ENCODE results near the gene B4GALNT4. TPM values are rescaled to one million over a fixed set of nuclear protein-coding genes. Genes with fewer than 3 reads are reported as not detected.
"Not testable (repeated sequence)": the region's sequence is repeated elsewhere in the genome, so short reads cannot be mapped to it uniquely, and the experiment has no call there.

B4GALNT4 gene
- polyA plus RNA-seq, 2 of the 4 experiments (the other 2 are of a cell fraction) = 5.3 to 27.5 TPM

GRCh38 chr11:327581-327923 lies 41.7 kb upstream of the B4GALNT4 start (continued):
- TF ChIP-seq, protein P1, sequence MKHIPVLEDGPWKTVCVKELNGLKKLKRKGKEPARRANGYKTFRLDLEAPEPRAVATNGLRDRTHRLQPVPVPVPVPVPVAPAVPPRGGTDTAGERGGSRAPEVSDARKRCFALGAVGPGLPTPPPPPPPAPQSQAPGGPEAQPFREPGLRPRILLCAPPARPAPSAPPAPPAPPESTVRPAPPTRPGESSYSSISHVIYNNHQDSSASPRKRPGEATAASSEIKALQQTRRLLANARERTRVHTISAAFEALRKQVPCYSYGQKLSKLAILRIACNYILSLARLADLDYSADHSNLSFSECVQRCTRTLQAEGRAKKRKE (CRISPR knock-in tag; IDR thresholded peaks at IDR 0.05; ENCODE audit: low read depth) = no peak
- TF ChIP-seq CBX8 (IDR thresholded peaks at IDR 0.05) (no peak), ZFP36 (IDR thresholded peaks at IDR 0.05; ENCODE audit: borderline replicate concordance, partially characterized antibody) (no peak), ZNF302 (CRISPR knock-in tag; IDR thresholded peaks at IDR 0.05) (no peak), HOXB13 (CRISPR knock-in tag; IDR thresholded peaks at IDR 0.05; ENCODE audit: low read depth) (no peak)

GRCh38 chr11:328012-328411 lies 41.3 kb upstream of the B4GALNT4 start:
- H3K4me3 ChIP-seq = no peak overlapping the region
- no peaks in the 10 kb centered on the region for H3K9me3 ChIP-seq
- ChIA-PET CTCF (interaction anchor here (1.0 to 1.6 kb wide), 3 partner anchors 11 to 23 kb away, joined by 3 to 5 read pairs (median 4); no protein-coding TSS in a partner anchor), POLR2A (interaction anchor here (1.3 kb wide), 1 partner anchor 28 kb away, joined by 5 read pairs; no protein-coding TSS in a partner anchor)
- H3K4me1 ChIP-seq = peaks cover 9% of the 10 kb centered on the region; the same call in 1 of the 3 replicates
- no peak overlapping the region for H3K4me2 ChIP-seq
- DNase-seq (ENCODE audit: low read depth in 1 of 2, low spot score in 1 of 2) (no peak), FAIRE-seq (no peak), ATAC-seq (no peak)
- H3K27ac ChIP-seq = no peak overlapping the region
- WGBS (ENCODE audit: missing lambda C conversion rate) = 87% methylated on average over 13 of the region's 13 CpGs
- TF ChIP-seq MAX (IDR thresholded peaks at IDR 0.05) (no peak), HEYL (CRISPR knock-in tag; IDR thresholded peaks at IDR 0.05) (no peak), ZC3H11A (IDR thresholded peaks at IDR 0.05) (no peak), KDM5A (IDR thresholded peaks at IDR 0.05) (no peak), HOXA7 (CRISPR knock-in tag; IDR thresholded peaks at IDR 0.05) (no peak), CHD2 (IDR thresholded peaks at IDR 0.05; ENCODE audit: low read length, partially characterized antibody) (no peak), MYC (IDR thresholded peaks at IDR 0.05; ENCODE audit: borderline replicate concordance, low read length) (no peak), ESRRA (IDR thresholded peaks at IDR 0.05; ENCODE audit: borderline replicate concordance, low read length) (no peak), HDAC2 (IDR thresholded peaks at IDR 0.05) (no peak), PBX3 (IDR thresholded peaks at IDR 0.05) (no peak)
- TF ChIP-seq, protein P2, sequence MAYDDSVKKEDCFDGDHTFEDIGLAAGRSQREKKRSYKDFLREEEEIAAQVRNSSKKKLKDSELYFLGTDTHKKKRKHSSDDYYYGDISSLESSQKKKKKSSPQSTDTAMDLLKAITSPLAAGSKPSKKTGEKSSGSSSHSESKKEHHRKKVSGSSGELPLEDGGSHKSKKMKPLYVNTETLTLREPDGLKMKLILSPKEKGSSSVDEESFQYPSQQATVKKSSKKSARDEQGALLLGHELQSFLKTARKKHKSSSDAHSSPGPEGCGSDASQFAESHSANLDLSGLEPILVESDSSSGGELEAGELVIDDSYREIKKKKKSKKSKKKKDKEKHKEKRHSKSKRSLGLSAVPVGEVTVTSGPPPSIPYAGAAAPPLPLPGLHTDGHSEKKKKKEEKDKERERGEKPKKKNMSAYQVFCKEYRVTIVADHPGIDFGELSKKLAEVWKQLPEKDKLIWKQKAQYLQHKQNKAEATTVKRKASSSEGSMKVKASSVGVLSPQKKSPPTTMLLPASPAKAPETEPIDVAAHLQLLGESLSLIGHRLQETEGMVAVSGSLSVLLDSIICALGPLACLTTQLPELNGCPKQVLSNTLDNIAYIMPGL (CRISPR knock-in tag; IDR thresholded peaks at IDR 0.05; ENCODE audit: borderline replicate concordance) = no peak
- TF ChIP-seq, protein P3, sequence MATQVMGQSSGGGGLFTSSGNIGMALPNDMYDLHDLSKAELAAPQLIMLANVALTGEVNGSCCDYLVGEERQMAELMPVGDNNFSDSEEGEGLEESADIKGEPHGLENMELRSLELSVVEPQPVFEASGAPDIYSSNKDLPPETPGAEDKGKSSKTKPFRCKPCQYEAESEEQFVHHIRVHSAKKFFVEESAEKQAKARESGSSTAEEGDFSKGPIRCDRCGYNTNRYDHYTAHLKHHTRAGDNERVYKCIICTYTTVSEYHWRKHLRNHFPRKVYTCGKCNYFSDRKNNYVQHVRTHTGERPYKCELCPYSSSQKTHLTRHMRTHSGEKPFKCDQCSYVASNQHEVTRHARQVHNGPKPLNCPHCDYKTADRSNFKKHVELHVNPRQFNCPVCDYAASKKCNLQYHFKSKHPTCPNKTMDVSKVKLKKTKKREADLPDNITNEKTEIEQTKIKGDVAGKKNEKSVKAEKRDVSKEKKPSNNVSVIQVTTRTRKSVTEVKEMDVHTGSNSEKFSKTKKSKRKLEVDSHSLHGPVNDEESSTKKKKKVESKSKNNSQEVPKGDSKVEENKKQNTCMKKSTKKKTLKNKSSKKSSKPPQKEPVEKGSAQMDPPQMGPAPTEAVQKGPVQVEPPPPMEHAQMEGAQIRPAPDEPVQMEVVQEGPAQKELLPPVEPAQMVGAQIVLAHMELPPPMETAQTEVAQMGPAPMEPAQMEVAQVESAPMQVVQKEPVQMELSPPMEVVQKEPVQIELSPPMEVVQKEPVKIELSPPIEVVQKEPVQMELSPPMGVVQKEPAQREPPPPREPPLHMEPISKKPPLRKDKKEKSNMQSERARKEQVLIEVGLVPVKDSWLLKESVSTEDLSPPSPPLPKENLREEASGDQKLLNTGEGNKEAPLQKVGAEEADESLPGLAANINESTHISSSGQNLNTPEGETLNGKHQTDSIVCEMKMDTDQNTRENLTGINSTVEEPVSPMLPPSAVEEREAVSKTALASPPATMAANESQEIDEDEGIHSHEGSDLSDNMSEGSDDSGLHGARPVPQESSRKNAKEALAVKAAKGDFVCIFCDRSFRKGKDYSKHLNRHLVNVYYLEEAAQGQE (IDR thresholded peaks at IDR 0.05) = no peak

DNA sequence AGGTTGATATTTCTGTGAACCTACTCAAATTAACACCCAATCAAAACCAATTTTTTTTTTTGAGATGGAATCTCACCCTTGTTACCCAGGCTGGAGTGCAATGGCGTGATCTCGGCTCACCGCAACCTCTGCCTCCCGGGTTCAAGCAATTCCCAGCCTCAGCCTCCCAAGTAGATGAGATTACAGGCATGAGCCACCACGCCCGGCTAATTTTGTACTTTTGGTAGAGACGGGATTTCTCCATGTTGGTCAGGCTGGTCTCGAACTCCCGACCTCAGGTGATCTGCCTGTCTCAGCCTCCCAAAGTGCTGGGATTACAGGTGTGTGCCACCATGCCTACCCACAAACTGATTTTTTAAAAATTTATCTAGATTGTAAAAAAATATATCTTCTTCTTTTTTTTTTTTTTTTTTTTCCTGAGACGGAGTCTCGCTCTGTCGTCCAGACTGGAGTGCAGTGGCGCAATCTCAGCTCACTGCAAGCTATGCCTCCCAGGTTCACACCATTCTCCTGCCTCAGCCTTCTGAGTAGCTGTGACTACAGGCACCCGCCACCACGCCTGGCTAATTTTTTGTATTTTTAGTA lies 40.7 kb upstream of the B4GALNT4 start:
- not testable (repeated sequence) for ATAC-seq; FAIRE-seq; H3K9me3 ChIP-seq; H3K4me2 ChIP-seq; H3K4me3 ChIP-seq; H3K27ac ChIP-seq; H3K4me1 ChIP-seq; DNase-seq (ENCODE audit: low read depth in 1 of 2, low spot score in 1 of 2)
- WGBS (ENCODE audit: missing lambda C conversion rate) = 86% methylated on average over 15 of the region's 15 CpGs
- POLR2A ChIA-PET = interaction anchor here (1.3 kb wide), 1 partner anchor 27 kb away, joined by 5 read pairs; no protein-coding TSS in a partner anchor
- CTCF ChIA-PET = interaction anchor here (0.9 to 2.8 kb wide), 5 partner anchors 13 to 78 kb away, joined by 3 to 9 read pairs (median 6); no protein-coding TSS in a partner anchor
